GM18502 (cell line): Measurements from ENCODE around the gene DCAF7.

Experiments
- ATAC-seq: cut with Tn5 transposase; IDR thresholded peaks from one replicate; pipeline ENCODE4 v1.9.1; 2021; ENCODE audit warnings: mild to moderate bottlenecking; ENCODE audit not compliant: unreplicated experiment, poor library complexity

The DCAF7 gene

DNA sequence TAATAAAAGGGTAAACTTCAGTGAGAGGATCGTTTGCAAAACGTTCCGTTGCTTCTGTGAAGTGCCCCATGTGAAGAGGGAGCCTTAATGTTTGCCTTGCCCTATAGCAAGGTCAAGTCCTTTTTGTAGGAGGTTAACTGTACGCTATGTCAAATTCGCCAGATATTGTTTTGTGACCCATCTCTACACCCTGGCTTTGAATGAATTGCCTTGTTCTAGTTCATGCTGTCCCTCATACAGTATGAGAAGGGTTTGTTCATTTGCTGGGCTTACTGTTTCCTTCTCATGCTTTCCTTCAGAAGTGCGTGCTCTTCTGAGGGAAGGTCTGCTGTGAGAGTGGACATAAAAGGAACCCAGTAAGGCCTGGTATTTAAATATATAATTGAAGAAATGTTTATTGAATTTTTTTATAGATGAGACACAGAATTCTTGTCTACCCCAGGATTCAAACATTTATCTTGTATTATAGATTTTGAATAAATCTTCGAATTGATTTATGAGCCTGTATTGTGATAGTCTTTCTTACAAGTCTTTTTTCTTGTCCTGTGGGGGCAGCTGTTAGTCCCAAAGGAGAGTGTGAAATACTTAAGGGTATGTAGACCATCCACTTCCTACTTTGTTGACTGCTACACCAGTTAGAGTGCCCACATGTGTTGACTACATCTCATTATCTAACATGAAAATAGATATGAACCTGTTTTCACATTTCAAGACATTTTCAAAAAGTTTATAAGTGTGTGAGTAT is 73.7 kb downstream of the DCAF7 start:
- no peak for ATAC-seq

- ATAC-seq = no peak
Observed at GRCh38 chr17:63624531-63624880, 74.2 kb downstream of the DCAF7 start.

DNA sequence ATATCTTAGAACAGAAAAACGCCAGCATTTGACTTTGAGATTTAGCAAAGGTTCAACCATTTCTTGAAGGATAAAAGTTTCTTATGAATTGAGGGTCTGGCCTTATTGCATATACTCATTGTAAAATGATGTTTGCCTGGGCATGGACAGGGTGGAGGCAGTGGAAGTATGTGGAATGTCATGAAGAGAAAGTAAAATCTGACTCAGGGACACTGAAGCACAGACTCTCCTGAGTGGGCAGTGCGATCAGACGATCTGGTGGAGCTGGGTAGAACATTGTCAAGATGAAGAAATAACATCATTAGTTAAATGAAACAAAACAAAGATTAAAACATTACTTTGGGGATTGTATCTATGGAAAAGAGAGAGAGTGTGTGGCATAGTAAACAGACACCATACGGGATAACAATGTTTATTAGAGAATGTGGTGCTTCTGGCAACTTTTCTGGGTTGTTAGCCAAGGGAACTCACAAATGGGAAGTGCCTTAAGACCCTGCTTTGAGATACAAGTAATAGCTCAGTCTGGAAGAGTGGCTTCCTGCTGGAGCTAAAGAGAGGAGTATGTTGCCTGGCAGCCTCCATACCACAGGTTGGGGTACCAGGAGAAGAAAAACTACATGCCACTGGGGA is 76.4 kb downstream of the DCAF7 start:
- no peak for ATAC-seq

DNA sequence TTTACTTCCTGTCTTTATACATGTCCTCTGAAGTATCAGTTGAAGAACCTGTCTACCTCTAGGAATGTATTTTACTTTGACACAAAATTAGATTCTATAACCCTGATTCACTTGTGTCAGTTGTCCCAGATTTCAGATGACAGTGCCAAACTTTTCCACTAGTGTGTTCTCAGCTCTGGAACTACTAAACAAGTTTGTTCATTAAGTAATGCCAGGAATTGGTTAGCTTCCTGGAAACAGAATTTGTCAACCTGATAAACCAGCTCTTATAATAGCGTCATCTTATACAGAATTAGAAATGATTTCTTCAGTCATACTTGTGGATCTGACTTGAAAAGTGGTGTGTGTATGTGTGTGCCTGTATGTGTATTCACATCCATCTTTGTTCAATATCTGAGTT is 79.3 kb downstream of the DCAF7 start:
- no peak for ATAC-seq

GRCh38 chr17:63631062-63631461 is 80.8 kb downstream of the DCAF7 start:
- ATAC-seq = no peak

DNA sequence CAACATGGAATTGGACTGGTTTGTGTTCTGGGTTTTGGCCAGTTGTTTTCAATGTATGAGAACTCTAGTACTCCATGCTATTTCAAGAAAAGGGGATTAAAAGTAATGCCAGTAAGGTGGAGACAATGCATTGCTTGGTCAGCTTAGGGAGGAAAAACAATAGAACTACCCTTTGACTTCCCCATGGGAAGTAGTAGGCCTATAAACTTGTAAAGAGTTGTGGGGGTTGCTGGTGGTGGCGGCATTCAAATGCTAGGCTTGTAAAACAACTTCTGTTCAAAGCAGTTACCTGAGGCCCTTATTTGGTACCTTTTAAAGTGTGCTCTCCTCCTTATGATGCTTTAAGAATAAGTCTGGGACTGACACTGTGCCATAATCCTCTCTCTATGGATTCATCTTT is 81.3 kb downstream of the DCAF7 start:
- no peak for ATAC-seq

DNA sequence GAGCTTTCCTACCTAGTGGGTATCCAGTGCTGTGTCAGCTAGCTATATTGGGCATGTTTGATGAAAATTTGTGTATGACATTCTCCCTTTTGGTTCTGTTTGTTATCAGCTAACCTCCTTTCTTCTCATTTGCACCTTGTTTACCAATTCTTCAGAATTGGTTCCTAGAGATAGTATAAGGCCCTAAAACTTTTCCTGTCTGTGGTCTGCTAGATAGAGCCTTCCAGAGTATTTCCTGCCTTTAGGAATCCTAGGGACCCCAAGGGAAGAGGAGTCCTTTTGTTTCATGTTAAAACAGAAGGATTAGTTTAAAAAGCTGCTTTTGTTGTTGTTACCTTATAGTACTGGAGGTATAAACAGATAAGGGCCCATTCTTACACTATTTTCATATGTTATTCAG is 83.5 kb downstream of the DCAF7 start:
- no peak for ATAC-seq

- no peak for ATAC-seq
Observed at GRCh38 chr17:63634163-63634562, 83.9 kb downstream of the DCAF7 start.

GRCh38 chr17:63634816-63635215 is 84.5 kb downstream of the DCAF7 start:
- no peak for ATAC-seq

- no peak for ATAC-seq
Observed at GRCh38 chr17:63635290-63635689, 85.0 kb downstream of the DCAF7 start.

- ATAC-seq = no peak
Observed at GRCh38 chr17:63635787-63636186, 85.5 kb downstream of the DCAF7 start.

GRCh38 chr17:63639125-63639524 is 88.8 kb downstream of the DCAF7 start:
- ATAC-seq = no peak

DNA sequence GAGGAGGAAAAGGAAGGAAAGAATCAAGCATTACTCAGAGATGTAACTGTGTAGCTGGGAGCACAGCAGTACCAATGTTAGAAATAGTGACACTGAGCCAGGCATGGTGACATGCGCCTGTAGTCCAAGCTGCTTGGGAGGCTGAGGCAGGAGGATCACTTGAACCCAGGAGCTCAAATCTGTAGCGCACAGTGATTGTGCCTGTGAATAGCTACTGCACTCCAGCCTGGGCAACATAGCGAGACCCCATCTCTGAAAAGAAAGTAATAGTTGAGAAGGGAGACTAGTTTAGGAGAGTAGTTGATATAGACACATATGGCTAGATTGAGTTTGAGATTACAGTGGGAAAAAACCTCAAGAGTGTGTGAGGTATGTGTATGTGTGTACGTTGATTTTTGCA is 89.8 kb downstream of the DCAF7 start:
- ATAC-seq = no peak

DNA sequence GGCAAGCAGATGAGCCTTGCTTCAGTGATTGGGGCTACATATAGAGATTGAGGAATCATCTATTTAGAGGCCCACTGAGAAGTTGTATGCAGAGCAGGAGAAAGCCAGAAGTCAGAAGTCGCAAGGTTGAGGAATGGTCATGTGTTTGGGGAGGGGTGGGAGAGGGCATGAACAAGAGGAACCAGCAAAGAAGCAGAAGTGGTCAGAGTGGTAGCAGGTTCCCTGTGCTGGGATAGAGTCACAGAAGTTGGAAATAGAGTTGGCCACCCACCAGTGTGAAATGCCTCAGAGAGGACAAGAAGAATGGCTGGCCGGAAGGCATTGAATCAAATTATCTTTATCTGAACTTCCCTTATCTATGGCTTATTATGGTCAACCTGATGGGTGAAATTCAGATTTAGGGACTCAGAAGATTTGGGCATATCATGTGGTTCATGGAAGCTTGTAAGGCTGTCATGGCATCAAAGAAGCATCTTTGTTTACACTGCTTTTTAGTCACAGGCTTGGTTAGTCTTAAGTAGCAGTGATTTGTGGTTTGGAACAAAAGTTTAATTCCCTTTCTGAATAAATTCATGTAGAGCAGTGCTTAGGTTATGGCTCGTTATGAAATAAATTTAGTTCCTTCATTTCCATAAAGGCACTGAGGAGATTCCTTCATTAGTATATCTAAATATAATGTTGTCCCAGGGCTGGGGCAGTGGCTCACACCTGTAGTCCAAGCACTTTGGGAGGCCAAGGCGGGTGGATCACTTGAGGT is 91.6 kb downstream of the DCAF7 start:
- no peak for ATAC-seq
